Bone marrow (tissue), 2 donors: ENCODE data around the gene RTP5.
"Not testable (repeated sequence)": the region's sequence is repeated elsewhere in the genome, so short reads cannot be mapped to it uniquely, and the experiment has no call there.

Source experiments
- DNase-seq, 2 donors: peaks; one replicate each; lab custom pipeline; 2025; lab: John Stamatoyannopoulos, UW

The RTP5 gene

GRCh38 chr2:241922816-241923601 lies 53.5 kb downstream of the RTP5 start:
- DNase-seq = not testable (repeated sequence)
